Activated naive CD4-positive, alpha-beta T cell treated with anti-CD3 and anti-CD28 coated beads, Interleukin-2, amount 10 ng/mL, durations not matched to agents 7 days and 5 days (primary cell): ENCODE results near the gene AFAP1.
A peak's percentile ranks its signal among the peaks of the same experiment; 100 is the strongest.

ENCODE experiments used
- CTCF ChIA-PET: fragments of 350-600 bp; sonication (Branson Sonifier 250); formaldehyde crosslinking; loops from one replicate; lab custom pipeline; 2021; ENCODE audit warnings: antibody characterized with exemption; lab: Charles Lee
- DNase-seq: peaks from one replicate; pipeline ENCODE4 v3.0.0-alpha.2; 2020
- H3K27ac Mint-ChIP-seq: one replicate; pipeline ENCODE4 v1.8.0; 2021; ENCODE audit warnings: mild to moderate bottlenecking, moderate library complexity, mixed read lengths
- H3K27me3 Mint-ChIP-seq: one replicate; pipeline ENCODE4 v1.8.0; 2021; ENCODE audit warnings: mild to moderate bottlenecking, mixed read lengths
- H3K36me3 Mint-ChIP-seq: one replicate; pipeline ENCODE4 v1.8.0; 2021; ENCODE audit warnings: mixed read lengths
- H3K4me1 Mint-ChIP-seq: one replicate; pipeline ENCODE4 v1.8.0; 2021; ENCODE audit warnings: mixed read lengths
- H3K4me3 Mint-ChIP-seq: one replicate; pipeline ENCODE4 v1.8.0; 2021; ENCODE audit warnings: mild to moderate bottlenecking, moderate library complexity, mixed read lengths
- H3K9me3 Mint-ChIP-seq: one replicate; pipeline ENCODE4 v1.8.0; 2021; ENCODE audit warnings: mixed read lengths

AFAP1 gene

DNA sequence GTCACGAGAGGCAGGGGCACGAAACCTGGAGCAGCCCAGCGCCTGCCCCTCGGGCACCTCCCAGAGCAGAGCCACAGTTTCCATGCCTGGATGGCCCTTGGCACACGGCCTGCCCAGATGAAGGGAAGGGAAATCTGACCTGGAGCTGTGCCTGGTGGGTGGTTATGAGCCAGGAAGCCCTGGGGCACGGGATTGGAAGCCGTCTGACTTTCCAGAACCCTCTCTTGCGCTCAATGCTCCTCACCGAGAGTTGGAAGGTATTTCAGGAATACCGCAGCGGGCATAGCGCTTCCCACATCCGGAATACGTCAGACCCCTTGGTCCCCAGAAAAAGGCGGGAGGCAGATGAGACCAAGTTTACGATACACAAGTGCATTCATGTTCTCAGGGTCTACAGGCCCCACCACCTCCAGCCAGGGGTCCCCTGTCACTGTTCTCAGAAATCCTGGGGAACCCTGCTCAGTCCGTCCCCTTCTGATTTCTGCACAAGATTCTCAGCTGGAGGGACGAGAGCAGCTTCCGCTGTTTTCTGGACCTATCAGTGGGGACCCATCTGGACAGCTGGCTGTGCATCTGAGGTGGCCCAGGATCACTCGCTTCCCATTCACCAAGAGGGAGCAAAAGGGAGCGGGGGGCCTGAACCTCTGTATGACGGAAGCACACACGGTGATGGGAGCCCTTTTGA lies 172.9 kb downstream of the AFAP1 start:
- H3K36me3 Mint-ChIP-seq = peaks cover 15% of the 10 kb centered on the region
- H3K27ac Mint-ChIP-seq = no peak overlapping the region
- CTCF ChIA-PET = interaction anchor here (7.5 kb wide), 1 partner anchor 36 kb away, joined by 99 read pairs; no protein-coding TSS in a partner anchor
- H3K27me3 Mint-ChIP-seq = no peaks in the 10 kb centered on the region
- H3K4me1 Mint-ChIP-seq = peaks cover 26% of the 10 kb centered on the region
- H3K9me3 Mint-ChIP-seq = no peaks in the 10 kb centered on the region
- DNase-seq = no peak
- no peak overlapping the region for H3K4me3 Mint-ChIP-seq

DNA sequence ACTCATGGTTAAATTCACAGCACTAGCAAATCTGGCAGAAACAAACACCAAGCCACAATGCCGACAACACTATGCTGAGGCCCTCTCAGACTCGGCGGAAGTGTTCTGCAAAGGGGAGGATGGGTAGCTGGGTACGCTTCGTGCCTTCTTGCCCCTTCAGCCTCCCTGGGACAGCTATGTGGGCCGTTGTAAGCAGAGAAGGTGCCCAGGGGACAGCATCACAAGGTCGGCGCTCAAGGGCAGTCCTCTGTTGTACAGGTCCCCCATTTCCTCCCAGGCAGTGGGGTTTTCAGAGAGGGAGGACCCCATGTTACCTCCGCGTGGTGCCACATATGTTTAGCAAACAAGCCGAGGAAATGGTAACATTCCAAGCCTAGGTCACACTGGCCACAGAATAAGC lies 173.6 kb downstream of the AFAP1 start:
- no peaks in the 10 kb centered on the region for H3K9me3 Mint-ChIP-seq
- peaks cover 24% of the 10 kb centered on the region for H3K4me1 Mint-ChIP-seq
- DNase-seq = no peak
- no peaks in the 10 kb centered on the region for H3K27me3 Mint-ChIP-seq
- no peak overlapping the region for H3K4me3 Mint-ChIP-seq
- CTCF ChIA-PET = interaction anchor here (7.5 kb wide), 1 partner anchor 37 kb away, joined by 99 read pairs; no protein-coding TSS in a partner anchor
- H3K27ac Mint-ChIP-seq = no peak overlapping the region
- peaks cover 15% of the 10 kb centered on the region for H3K36me3 Mint-ChIP-seq

DNA sequence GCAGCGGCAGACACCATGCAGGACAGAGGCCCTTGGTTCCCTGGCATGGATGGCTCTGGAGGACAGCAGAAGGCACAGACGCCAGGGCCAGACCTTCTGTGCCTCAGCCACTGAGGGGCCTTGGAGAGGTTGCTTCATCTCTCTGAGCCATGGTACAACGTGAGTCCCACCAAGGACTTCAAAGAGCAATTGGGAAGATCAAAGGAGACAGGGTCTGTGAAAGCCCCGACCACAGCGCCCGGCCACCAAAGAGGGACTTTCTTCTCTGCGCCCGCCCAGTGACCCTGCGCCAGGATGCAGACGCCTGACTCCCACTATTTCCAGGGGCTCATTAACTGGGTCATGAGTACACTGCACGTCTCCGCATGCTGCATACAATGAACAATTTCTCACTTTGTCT lies 174.0 kb downstream of the AFAP1 start:
- no peaks in the 10 kb centered on the region for H3K27me3 Mint-ChIP-seq
- H3K9me3 Mint-ChIP-seq = no peaks in the 10 kb centered on the region
- peaks cover 15% of the 10 kb centered on the region for H3K36me3 Mint-ChIP-seq
- peaks cover 22% of the 10 kb centered on the region for H3K4me1 Mint-ChIP-seq
- no peak overlapping the region for H3K4me3 Mint-ChIP-seq
- no peak overlapping the region for H3K27ac Mint-ChIP-seq
- DNase-seq = no peak
- CTCF ChIA-PET = interaction anchor here (1.5 to 7.5 kb wide), 2 partner anchors 38 to 46 kb away, joined by 4 to 99 read pairs; no protein-coding TSS in a partner anchor

DNA sequence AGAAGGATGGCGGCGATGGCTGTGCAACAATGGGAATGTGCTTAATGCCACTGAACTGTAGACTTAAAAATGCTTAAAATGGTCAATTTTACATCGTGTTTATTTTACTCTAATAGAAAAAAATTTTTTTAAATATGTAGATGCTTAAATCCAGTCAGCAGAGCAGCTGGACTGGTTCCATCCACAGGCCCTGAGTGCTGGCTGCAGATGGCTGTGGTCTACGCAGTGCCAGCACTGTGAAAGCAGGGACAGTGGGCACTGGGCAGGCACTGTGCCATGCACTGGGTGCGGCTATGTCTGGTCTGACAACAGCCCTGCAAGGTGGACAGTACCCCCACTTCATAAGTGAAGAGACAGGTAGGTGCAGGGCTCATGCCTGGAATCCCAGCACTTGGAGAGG lies 175.2 kb downstream of the AFAP1 start:
- Mint-ChIP-seq H3K27me3 (no peaks in the 10 kb centered on the region), H3K36me3 (peaks cover 12% of the 10 kb centered on the region), H3K9me3 (no peaks in the 10 kb centered on the region), H3K4me1 (peaks cover 21% of the 10 kb centered on the region), H3K27ac (no peak overlapping the region), H3K4me3 (no peak overlapping the region)
- CTCF ChIA-PET = interaction anchor here (1.5 to 7.5 kb wide), 2 partner anchors 39 to 44 kb away, joined by 4 to 99 read pairs; no protein-coding TSS in a partner anchor
- DNase-seq = no peak

DNA sequence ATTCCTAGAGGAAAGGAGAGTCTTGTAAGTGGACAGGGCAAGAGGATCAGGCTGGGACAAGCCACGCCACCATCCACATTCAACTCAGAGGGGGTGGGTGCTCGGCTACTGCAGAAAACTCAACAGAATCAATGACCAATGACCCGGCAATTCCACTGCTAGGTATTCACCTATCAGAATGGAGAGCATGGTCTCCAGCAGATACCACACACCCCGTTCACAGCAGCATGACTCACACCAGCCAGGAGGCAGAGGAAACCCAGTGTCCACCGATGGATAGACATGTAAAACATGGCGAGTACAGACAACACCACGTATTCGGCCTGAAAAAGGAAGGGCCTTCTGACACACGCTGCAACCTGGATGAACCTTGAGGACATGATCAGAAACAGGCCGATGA lies 175.9 kb downstream of the AFAP1 start:
- Mint-ChIP-seq H3K4me3 (no peak overlapping the region), H3K27me3 (no peaks in the 10 kb centered on the region), H3K9me3 (no peaks in the 10 kb centered on the region), H3K36me3 (peaks cover 14% of the 10 kb centered on the region), H3K27ac (no peak overlapping the region), H3K4me1 (peaks cover 26% of the 10 kb centered on the region)
- CTCF ChIA-PET = interaction anchor here (1.5 to 7.5 kb wide), 2 partner anchors 40 to 44 kb away, joined by 4 to 99 read pairs; no protein-coding TSS in a partner anchor
- no peak for DNase-seq

DNA sequence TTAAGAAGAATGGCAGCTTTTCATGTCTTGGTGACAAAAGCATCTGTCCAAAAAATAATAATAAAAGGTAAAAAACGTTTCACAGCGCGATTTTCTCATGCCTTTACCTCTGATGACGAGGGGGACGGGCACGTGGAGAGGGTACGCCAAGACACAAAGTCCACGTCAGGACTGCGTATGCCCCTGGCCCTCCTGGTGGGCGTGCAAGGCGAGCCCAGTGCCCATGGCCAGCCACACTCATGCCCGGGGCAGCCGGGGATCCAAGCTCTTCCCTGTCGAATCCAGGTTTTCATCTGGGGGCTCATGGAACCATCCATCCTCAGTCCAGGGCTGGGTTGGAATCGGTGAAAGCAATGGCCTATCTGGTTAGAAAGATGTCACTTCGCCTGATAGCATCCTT lies 176.6 kb downstream of the AFAP1 start:
- no peak for DNase-seq
- Mint-ChIP-seq H3K4me1 (peaks cover 32% of the 10 kb centered on the region), H3K4me3 (no peak overlapping the region), H3K36me3 (peaks cover 13% of the 10 kb centered on the region), H3K27me3 (no peaks in the 10 kb centered on the region), H3K9me3 (no peaks in the 10 kb centered on the region), H3K27ac (peak overlapping the region; percentile 11)
- CTCF ChIA-PET = interaction anchor here (1.3 to 6.5 kb wide), 4 partner anchors 12 to 230 kb away, joined by 3 to 85 read pairs (median 6); no protein-coding TSS in a partner anchor

DNA sequence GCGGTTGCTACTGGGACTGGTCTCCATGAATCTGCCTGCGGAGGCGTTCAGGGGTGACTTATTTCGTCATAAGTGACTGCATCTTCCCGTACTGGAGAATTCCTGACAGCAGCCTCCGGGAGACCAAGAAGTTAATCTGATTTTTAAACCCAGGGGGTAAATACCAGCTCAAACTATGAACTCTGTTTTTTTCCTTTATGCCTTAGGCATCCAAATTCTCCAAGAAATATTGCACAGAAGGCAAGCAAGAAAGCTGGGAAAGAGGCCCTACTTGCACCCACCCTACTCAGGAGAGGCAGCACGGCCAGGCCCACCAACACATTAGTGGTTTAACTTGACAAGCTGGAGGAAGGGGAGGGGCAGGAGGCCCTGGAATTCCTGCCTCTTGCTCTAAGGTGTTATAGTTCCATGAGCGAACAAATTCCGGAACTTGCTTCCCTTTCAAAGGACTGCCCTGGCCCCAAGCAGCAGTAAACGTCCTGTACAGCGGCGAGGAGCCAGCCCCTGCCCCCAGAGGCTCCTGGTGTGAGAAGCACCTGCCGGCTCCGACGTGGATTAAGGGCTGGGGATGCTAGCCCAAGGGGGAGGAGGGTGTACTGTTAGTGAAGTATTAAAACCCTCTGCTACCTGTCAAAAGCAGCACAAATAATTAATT lies 177.2 kb downstream of the AFAP1 start:
- Mint-ChIP-seq H3K36me3 (peaks cover 17% of the 10 kb centered on the region), H3K4me1 (peaks cover 38% of the 10 kb centered on the region), H3K27ac (no peak overlapping the region), H3K27me3 (no peaks in the 10 kb centered on the region), H3K4me3 (no peak overlapping the region), H3K9me3 (no peaks in the 10 kb centered on the region)
- no peak for DNase-seq
- CTCF ChIA-PET = interaction anchor here (0.9 to 6.5 kb wide), 11 partner anchors 7 to 231 kb away, joined by 3 to 85 read pairs (median 6); no protein-coding TSS in a partner anchor

DNA sequence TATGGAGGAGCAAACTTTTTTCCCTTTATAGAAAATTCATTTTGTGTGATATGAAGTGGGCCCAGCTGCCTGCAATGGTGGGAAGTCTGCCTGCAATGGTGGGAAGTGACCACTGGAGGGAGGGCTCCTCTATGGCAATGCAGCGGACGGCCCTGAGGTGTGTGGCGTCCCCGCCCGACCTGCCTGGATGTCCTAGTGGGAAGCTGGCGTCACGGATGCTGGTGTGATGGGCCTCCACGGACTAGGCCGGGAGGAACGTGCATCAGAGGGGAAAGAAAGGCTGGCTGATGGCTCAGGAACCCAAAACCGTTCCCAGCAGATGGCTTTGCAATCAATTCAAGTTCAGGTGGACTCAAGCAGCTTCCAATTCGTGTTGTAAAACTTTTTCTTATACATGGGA lies 177.9 kb downstream of the AFAP1 start:
- H3K4me3 Mint-ChIP-seq = no peak overlapping the region
- peaks cover 46% of the 10 kb centered on the region for H3K4me1 Mint-ChIP-seq
- H3K36me3 Mint-ChIP-seq = peaks cover 18% of the 10 kb centered on the region
- no peaks in the 10 kb centered on the region for H3K27me3 Mint-ChIP-seq
- DNase-seq = peak; percentile 66
- H3K9me3 Mint-ChIP-seq = no peaks in the 10 kb centered on the region
- CTCF ChIA-PET = interaction anchor here (0.9 to 6.5 kb wide), 11 partner anchors 8 to 231 kb away, joined by 3 to 85 read pairs (median 6); no protein-coding TSS in a partner anchor
- H3K27ac Mint-ChIP-seq = peak overlapping the region; percentile 71

DNA sequence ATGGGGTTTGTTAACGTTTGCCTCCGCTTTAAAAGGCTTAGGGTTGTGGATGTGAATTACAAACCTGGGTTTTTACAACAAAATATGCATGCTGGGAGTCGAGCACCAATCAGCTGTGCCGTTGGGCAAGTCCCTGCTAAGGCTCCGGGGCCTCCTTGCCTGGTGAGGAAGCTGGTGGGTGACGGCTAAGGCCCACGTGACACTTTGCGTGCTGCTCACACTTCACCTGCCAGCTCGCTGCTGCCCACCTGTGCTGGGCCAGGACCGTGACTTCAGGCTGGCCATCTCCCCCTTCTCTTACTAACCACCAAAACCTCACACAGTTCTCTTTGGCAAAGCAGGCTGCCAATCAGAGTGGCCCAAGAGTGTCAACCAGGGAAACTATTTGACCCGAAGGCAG lies 178.3 kb downstream of the AFAP1 start:
- no peak overlapping the region for H3K4me3 Mint-ChIP-seq
- CTCF ChIA-PET = interaction anchor here (0.9 to 6.5 kb wide), 10 partner anchors 8 to 232 kb away, joined by 3 to 85 read pairs (median 6); no protein-coding TSS in a partner anchor
- no peaks in the 10 kb centered on the region for H3K9me3 Mint-ChIP-seq
- no peak for DNase-seq
- H3K27me3 Mint-ChIP-seq = no peaks in the 10 kb centered on the region
- H3K4me1 Mint-ChIP-seq = peaks cover 47% of the 10 kb centered on the region
- H3K36me3 Mint-ChIP-seq = peaks cover 18% of the 10 kb centered on the region
- H3K27ac Mint-ChIP-seq = peak overlapping the region; percentile 71

DNA sequence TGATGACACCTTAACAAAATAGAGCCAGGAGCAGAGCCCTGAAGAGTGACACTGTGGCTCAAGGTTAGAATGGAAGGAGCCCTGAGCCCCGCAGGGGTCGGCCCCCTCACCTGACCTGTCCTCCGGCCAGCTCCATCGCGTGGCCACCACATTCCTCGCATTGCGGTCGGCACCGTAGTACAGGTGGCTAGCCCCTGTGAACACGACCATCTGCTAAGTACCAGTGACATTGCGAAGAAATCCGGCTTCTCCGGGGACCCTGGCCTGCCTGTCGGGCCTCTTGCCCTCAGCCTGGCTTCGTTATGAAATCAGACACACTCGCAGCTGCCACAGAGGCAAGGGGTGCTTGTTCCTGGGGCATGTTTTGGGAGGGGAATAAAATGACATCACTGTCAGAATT lies 179.0 kb downstream of the AFAP1 start:
- H3K4me1 Mint-ChIP-seq = peaks cover 47% of the 10 kb centered on the region
- DNase-seq = no peak
- peaks cover 18% of the 10 kb centered on the region for H3K36me3 Mint-ChIP-seq
- H3K27ac Mint-ChIP-seq = peak overlapping the region; percentile 98
- no peaks in the 10 kb centered on the region for H3K27me3 Mint-ChIP-seq
- H3K4me3 Mint-ChIP-seq = no peak overlapping the region
- no peaks in the 10 kb centered on the region for H3K9me3 Mint-ChIP-seq
- CTCF ChIA-PET = interaction anchor here (1.2 to 6.5 kb wide), 7 partner anchors 9 to 228 kb away, joined by 3 to 85 read pairs (median 6); no protein-coding TSS in a partner anchor

DNA sequence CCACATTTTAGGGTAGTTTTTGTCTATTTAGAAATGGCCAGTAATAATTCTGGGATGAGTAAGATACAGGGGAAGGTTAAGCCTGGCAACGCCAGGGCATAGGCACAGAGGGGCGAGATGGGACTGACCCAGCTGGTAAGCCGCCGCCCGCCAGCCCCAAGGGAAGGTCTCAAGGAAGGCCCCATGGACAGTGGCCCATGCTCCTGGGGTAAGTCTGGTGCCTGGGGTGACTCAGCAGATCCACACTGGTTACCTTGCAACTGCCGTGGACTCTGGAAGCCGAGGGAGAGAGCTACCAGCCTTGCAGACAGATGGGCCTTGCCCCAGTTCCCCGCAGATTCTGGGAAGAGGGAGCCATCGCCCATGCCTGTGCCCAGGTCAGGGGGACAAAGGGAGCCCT lies 179.4 kb downstream of the AFAP1 start:
- no peaks in the 10 kb centered on the region for H3K9me3 Mint-ChIP-seq
- peaks cover 47% of the 10 kb centered on the region for H3K4me1 Mint-ChIP-seq
- H3K27ac Mint-ChIP-seq = peak overlapping the region; percentile 98
- CTCF ChIA-PET = interaction anchor here (1.1 to 6.5 kb wide), 5 partner anchors 9 to 227 kb away, joined by 3 to 85 read pairs (median 4); no protein-coding TSS in a partner anchor
- H3K36me3 Mint-ChIP-seq = peaks cover 18% of the 10 kb centered on the region
- H3K27me3 Mint-ChIP-seq = no peaks in the 10 kb centered on the region
- DNase-seq = no peak
- peak overlapping the region; percentile 67 for H3K4me3 Mint-ChIP-seq

DNA sequence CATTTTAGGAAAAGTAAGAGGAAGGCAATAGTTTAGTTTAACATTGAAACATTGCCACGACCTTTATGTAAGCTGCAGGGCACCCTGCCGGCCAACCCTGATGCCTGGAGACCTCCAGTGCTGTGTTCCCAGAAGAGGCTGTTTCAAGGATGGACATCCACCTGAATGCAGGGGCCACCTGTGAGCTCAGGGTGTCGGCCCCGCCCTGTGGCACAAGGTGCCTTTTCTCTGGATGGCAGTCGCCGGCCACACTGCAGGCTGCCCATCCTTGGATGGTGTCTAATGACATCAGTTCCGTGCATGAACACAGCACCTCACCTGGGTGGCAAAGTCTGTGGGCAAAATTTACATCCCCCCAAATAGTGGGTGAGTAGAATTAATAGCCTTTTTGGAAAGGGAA lies 180.0 kb downstream of the AFAP1 start:
- no peaks in the 10 kb centered on the region for H3K27me3 Mint-ChIP-seq
- DNase-seq = no peak
- CTCF ChIA-PET = interaction anchor here (1.1 to 6.5 kb wide), 5 partner anchors 8 to 228 kb away, joined by 3 to 85 read pairs (median 4); no protein-coding TSS in a partner anchor
- H3K27ac Mint-ChIP-seq = peak overlapping the region; percentile 98
- H3K36me3 Mint-ChIP-seq = peaks cover 18% of the 10 kb centered on the region
- peaks cover 47% of the 10 kb centered on the region for H3K4me1 Mint-ChIP-seq
- peak overlapping the region; percentile 67 for H3K4me3 Mint-ChIP-seq
- H3K9me3 Mint-ChIP-seq = no peaks in the 10 kb centered on the region

DNA sequence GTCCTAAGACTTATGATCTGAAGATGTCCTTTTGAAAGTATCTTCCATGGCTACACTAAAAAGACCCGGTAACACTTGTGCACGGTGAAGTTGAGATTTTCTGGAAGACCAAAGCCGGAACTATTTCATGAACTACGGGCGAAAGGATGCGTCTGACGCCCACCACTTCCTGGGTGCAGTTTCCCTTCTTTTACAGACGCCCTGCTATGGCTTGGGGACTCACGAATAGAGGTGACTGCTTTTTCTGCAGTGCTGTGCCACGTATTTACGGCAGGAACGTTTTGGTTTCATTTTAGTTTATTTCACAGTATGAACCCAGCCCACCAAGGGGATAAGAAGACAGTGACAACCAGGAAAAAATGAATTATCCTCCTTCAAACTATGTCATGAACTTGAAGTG lies 180.4 kb downstream of the AFAP1 start:
- peak; percentile 85 for DNase-seq
- Mint-ChIP-seq H3K27ac (peak overlapping the region; percentile 98), H3K27me3 (no peaks in the 10 kb centered on the region), H3K4me3 (peak overlapping the region; percentile 67), H3K36me3 (peaks cover 18% of the 10 kb centered on the region), H3K9me3 (no peaks in the 10 kb centered on the region), H3K4me1 (peaks cover 47% of the 10 kb centered on the region)
- CTCF ChIA-PET = interaction anchor here (1.1 to 6.5 kb wide), 2 partner anchors 10 to 43 kb away, joined by 4 to 85 read pairs; no protein-coding TSS in a partner anchor

DNA sequence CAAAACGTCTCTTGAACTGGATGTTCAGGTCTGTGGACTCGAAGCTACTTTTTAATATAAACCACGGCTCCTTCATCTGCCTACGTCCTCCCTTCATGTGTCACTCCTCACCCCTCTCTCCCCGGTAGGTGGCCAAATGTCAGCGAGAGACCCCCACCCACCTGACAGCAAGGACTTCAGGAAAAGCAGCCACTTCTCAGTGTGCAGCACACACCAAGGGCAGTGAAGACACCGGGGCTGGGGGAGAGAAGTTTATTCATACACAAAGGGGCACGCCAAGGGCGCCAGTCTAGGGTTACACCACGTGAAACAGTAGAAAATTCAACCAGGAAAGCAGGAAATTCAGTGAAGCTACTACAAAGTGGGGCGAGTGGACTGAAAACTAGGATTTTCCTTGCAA lies 181.2 kb downstream of the AFAP1 start:
- Mint-ChIP-seq H3K36me3 (peaks cover 18% of the 10 kb centered on the region), H3K4me1 (peaks cover 47% of the 10 kb centered on the region), H3K27me3 (no peaks in the 10 kb centered on the region), H3K4me3 (peak overlapping the region; percentile 41), H3K27ac (peak overlapping the region; percentile 98), H3K9me3 (no peaks in the 10 kb centered on the region)
- DNase-seq = no peak
- CTCF ChIA-PET = interaction anchor here (0.9 to 6.5 kb wide), 3 partner anchors 9 to 85 kb away, joined by 3 to 85 read pairs (median 3); no protein-coding TSS in a partner anchor
